ENCODE data around the gene MGAT3.

Gene MGAT3

GRCh38 chr22:39474351-39475111 lies 17.7 kb downstream of the MGAT3 start:
- Histone ChIP-seq H3K27ac (replicated peaks) (no peak overlapping the region), H3K4me3 (replicated peaks; ENCODE audit: insufficient read depth, low read length) (no peak overlapping the region), H3K27me3 (ENCODE audit: insufficient read depth, poor library complexity, severe bottlenecking) (no peaks in the 10 kb centered on the region)
- no peak for TF ChIP-seq GABPA (IDR thresholded peaks at IDR 0.05; ENCODE audit: low read depth)
- no peak for TF ChIP-seq POLR2AphosphoS5 (IDR thresholded peaks at IDR 0.05; ENCODE audit: low read depth)
- TF ChIP-seq SPI1 (IDR thresholded peaks at IDR 0.05; ENCODE audit: borderline replicate concordance, low read depth) = no peak
- TF ChIP-seq CTCF (IDR thresholded peaks at IDR 0.05; ENCODE audit: insufficient read depth, low read length) = no peak
- TF ChIP-seq REST (IDR thresholded peaks at IDR 0.05; ENCODE audit: insufficient replicate concordance, low read depth) = no peak
- DNase-seq (ENCODE audit: low read depth in 1 of 2, low spot score in 1 of 2) = no peak

- no peak for DNase-seq (ENCODE audit: low read depth in 1 of 2, low spot score in 1 of 2)
- Histone ChIP-seq H3K4me3 (replicated peaks; ENCODE audit: insufficient read depth, low read length) (no peak overlapping the region), H3K27me3 (ENCODE audit: insufficient read depth, poor library complexity, severe bottlenecking) (no peaks in the 10 kb centered on the region), H3K27ac (replicated peaks) (no peak overlapping the region)
- TF ChIP-seq POLR2AphosphoS5 (IDR thresholded peaks at IDR 0.05; ENCODE audit: low read depth) (no peak), GABPA (IDR thresholded peaks at IDR 0.05; ENCODE audit: low read depth) (no peak), REST (IDR thresholded peaks at IDR 0.05; ENCODE audit: insufficient replicate concordance, low read depth) (no peak), SPI1 (IDR thresholded peaks at IDR 0.05; ENCODE audit: borderline replicate concordance, low read depth) (no peak), CTCF (IDR thresholded peaks at IDR 0.05; ENCODE audit: insufficient read depth, low read length) (no peak)
Observed at GRCh38 chr22:39475337-39475736, 18.5 kb downstream of the MGAT3 start.

GRCh38 chr22:39475902-39476301 lies 19.1 kb downstream of the MGAT3 start:
- TF ChIP-seq CTCF (IDR thresholded peaks at IDR 0.05; ENCODE audit: insufficient read depth, low read length) (no peak), POLR2AphosphoS5 (IDR thresholded peaks at IDR 0.05; ENCODE audit: low read depth) (no peak), GABPA (IDR thresholded peaks at IDR 0.05; ENCODE audit: low read depth) (no peak), SPI1 (IDR thresholded peaks at IDR 0.05; ENCODE audit: borderline replicate concordance, low read depth) (no peak), REST (IDR thresholded peaks at IDR 0.05; ENCODE audit: insufficient replicate concordance, low read depth) (no peak)
- DNase-seq (ENCODE audit: low read depth in 1 of 2, low spot score in 1 of 2) = no peak
- no peak overlapping the region for H3K27ac ChIP-seq (replicated peaks)
- no peaks in the 10 kb centered on the region for H3K27me3 ChIP-seq (ENCODE audit: insufficient read depth, poor library complexity, severe bottlenecking)
- H3K4me3 ChIP-seq (replicated peaks; ENCODE audit: insufficient read depth, low read length) = no peak overlapping the region
